ENCODE data around the gene GMCL2. TPM values are rescaled to one million over a fixed set of nuclear protein-coding genes. Genes with fewer than 3 reads are reported as not detected.
"Not testable (repeated sequence)": the region's sequence is repeated elsewhere in the genome, so short reads cannot be mapped to it uniquely, and the experiment has no call there.

GMCL2 gene
- total RNA-seq, 1 experiment from 2014 or later = not detected

- Histone ChIP-seq H3K27ac (no peak overlapping the region), H3K4me1 (replicated peaks) (peaks cover 21% of the 10 kb centered on the region), H3K27me3 (replicated peaks) (no peaks in the 10 kb centered on the region), H3K36me3 (peaks cover 71% of the 10 kb centered on the region), H3K9me3 (replicated peaks) (peaks cover 4% of the 10 kb centered on the region), H3K4me3 (peak overlapping the region; percentile 99)
- DNase-seq (ENCODE audit: low read depth in 1 of 2, low spot score in 2 of 2) = no peak
Measured at GRCh38 chr5:178206166-178207101, 19.3 kb upstream of the GMCL2 start.

- Histone ChIP-seq H3K27me3 (replicated peaks) (no peaks in the 10 kb centered on the region), H3K9me3 (replicated peaks) (peaks cover 4% of the 10 kb centered on the region), H3K4me3 (peak overlapping the region; percentile 99), H3K27ac (no peak overlapping the region), H3K4me1 (replicated peaks) (peaks cover 21% of the 10 kb centered on the region), H3K36me3 (peaks cover 64% of the 10 kb centered on the region)
- DNase-seq (ENCODE audit: low read depth in 1 of 2, low spot score in 2 of 2) = no peak
Measured at GRCh38 chr5:178205749-178206047, 18.5 kb upstream of the GMCL2 start.

- H3K4me3 ChIP-seq = peak overlapping the region; percentile 99
- peaks cover 21% of the 10 kb centered on the region for H3K4me1 ChIP-seq (replicated peaks)
- peaks cover 58% of the 10 kb centered on the region for H3K36me3 ChIP-seq
- peaks cover 4% of the 10 kb centered on the region for H3K9me3 ChIP-seq (replicated peaks)
- H3K27me3 ChIP-seq (replicated peaks) = no peaks in the 10 kb centered on the region
- H3K27ac ChIP-seq = peak overlapping the region; percentile 89
- DNase-seq (ENCODE audit: low read depth in 1 of 2, low spot score in 2 of 2) = peak; percentile 75 to 88
Measured at GRCh38 chr5:178204935-178205748, 18.0 kb upstream of the GMCL2 start.

- H3K9me3 ChIP-seq (replicated peaks) = peaks cover 4% of the 10 kb centered on the region
- no peaks in the 10 kb centered on the region for H3K27me3 ChIP-seq (replicated peaks)
- H3K4me3 ChIP-seq = peak within 1 kb of the TSS; percentile 99
- DNase-seq (ENCODE audit: low read depth in 1 of 2, low spot score in 2 of 2) = peak; percentile 98
- H3K36me3 ChIP-seq = peaks cover 50% of the 10 kb centered on the region
- peaks cover 21% of the 10 kb centered on the region for H3K4me1 ChIP-seq (replicated peaks)
- peak within 1 kb of the TSS; percentile 89 for H3K27ac ChIP-seq
Measured at GRCh38 chr5:178204182-178204934, 17.2 kb upstream of the GMCL2 start, which contains the start of gene HNRNPAB. Gene HNRNPAB, plus strand, starts transcription at chr5:178204533. Its CDS starts 305 bp downstream, at chr5:178204838.

GRCh38 chr5:178203670-178204181 is 16.6 kb upstream of the GMCL2 start:
- peak overlapping the region; percentile 99 for H3K4me3 ChIP-seq
- H3K4me1 ChIP-seq (replicated peaks) = peaks cover 21% of the 10 kb centered on the region
- no peak overlapping the region for H3K27ac ChIP-seq
- no peak for DNase-seq (ENCODE audit: low read depth in 1 of 2, low spot score in 2 of 2)
- peaks cover 4% of the 10 kb centered on the region for H3K9me3 ChIP-seq (replicated peaks)
- H3K27me3 ChIP-seq (replicated peaks) = no peaks in the 10 kb centered on the region
- peaks cover 44% of the 10 kb centered on the region for H3K36me3 ChIP-seq

GRCh38 chr5:178202541-178202940 is 15.4 kb upstream of the GMCL2 start:
- Histone ChIP-seq H3K4me1 (replicated peaks) (peaks cover 21% of the 10 kb centered on the region), H3K36me3 (peaks cover 32% of the 10 kb centered on the region), H3K27me3 (replicated peaks) (no peaks in the 10 kb centered on the region), H3K9me3 (replicated peaks) (peaks cover 4% of the 10 kb centered on the region), H3K4me3 (no peak overlapping the region), H3K27ac (no peak overlapping the region)
- DNase-seq (ENCODE audit: low read depth in 1 of 2, low spot score in 2 of 2) = no peak

DNA sequence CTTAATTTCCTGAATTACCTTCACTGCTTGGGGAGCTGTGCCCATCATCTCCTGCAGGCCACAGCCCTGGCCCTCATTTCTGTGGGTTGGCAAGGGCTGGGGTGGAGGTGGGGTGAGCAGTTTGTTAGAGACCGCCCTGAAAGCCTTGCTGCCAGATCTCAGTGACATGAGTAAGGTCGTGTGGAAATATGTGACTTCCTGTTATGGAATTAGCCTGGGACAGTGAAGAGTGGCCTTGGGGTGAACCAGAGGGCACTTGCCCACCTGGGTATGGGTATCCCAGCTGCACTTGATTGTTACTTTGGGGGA is 14.7 kb upstream of the GMCL2 start:
- H3K9me3 ChIP-seq (replicated peaks) = peaks cover 4% of the 10 kb centered on the region
- no peak overlapping the region for H3K4me3 ChIP-seq
- DNase-seq (ENCODE audit: low read depth in 1 of 2, low spot score in 2 of 2) = no peak
- no peak overlapping the region for H3K27ac ChIP-seq
- peaks cover 17% of the 10 kb centered on the region for H3K4me1 ChIP-seq (replicated peaks)
- peaks cover 26% of the 10 kb centered on the region for H3K36me3 ChIP-seq
- no peaks in the 10 kb centered on the region for H3K27me3 ChIP-seq (replicated peaks)

- DNase-seq (ENCODE audit: low read depth in 1 of 2, low spot score in 2 of 2) = no peak
- Histone ChIP-seq H3K9me3 (replicated peaks) (peaks cover 4% of the 10 kb centered on the region), H3K4me3 (no peak overlapping the region), H3K4me1 (replicated peaks) (peaks cover 12% of the 10 kb centered on the region), H3K27ac (no peak overlapping the region), H3K27me3 (replicated peaks) (no peaks in the 10 kb centered on the region), H3K36me3 (peaks cover 21% of the 10 kb centered on the region)
Measured at GRCh38 chr5:178201221-178201926, 14.2 kb upstream of the GMCL2 start.

GRCh38 chr5:178199581-178200434 is 12.6 kb upstream of the GMCL2 start:
- Histone ChIP-seq H3K4me1 (replicated peaks) (peaks cover 5% of the 10 kb centered on the region), H3K27me3 (replicated peaks) (peaks cover 3% of the 10 kb centered on the region; the same call in 1 of the 2 replicates), H3K36me3 (peaks cover 5% of the 10 kb centered on the region), H3K9me3 (replicated peaks) (peaks cover 4% of the 10 kb centered on the region; the same call in 1 of the 2 replicates), H3K4me3 (no peak overlapping the region), H3K27ac (no peak overlapping the region)
- no peak for DNase-seq (ENCODE audit: low read depth in 1 of 2, low spot score in 2 of 2)

DNA sequence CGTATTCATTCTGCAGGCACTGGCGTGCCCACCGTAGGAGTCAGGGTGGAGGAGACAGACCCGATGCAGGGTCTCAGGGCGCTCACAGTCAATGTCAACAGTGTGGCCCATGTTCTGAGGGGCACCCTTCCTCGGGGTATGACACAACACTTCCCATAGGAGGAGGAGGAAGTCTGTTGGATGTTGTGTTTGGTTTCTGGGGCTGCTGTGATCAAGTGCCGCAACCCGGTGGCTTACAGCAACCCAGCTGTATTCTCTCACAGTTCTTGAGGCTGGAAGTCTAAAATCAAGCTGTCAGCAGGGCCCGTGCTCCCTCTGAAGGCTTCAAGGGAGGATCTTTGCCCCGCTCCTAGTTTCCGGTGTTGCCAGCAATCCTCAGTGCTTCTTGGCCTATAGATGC is 11.5 kb upstream of the GMCL2 start:
- H3K36me3 ChIP-seq = no peaks in the 10 kb centered on the region
- no peak overlapping the region for H3K27ac ChIP-seq
- no peak for DNase-seq (ENCODE audit: low read depth in 1 of 2, low spot score in 2 of 2)
- H3K27me3 ChIP-seq (replicated peaks) = peaks cover 14% of the 10 kb centered on the region; the same call in 1 of the 2 replicates
- no peak overlapping the region for H3K4me3 ChIP-seq
- H3K9me3 ChIP-seq (replicated peaks) = peaks cover 3% of the 10 kb centered on the region; the same call in 1 of the 2 replicates
- H3K4me1 ChIP-seq (replicated peaks) = peaks cover under 1% of the 10 kb centered on the region

- DNase-seq (ENCODE audit: low read depth in 1 of 2, low spot score in 2 of 2); H3K36me3 ChIP-seq; H3K9me3 ChIP-seq (replicated peaks); H3K4me3 ChIP-seq; H3K4me1 ChIP-seq (replicated peaks); H3K27ac ChIP-seq: not testable (repeated sequence)
- peaks cover 14% of the 10 kb centered on the region; the same call in 1 of the 2 replicates for H3K27me3 ChIP-seq (replicated peaks)
Measured at GRCh38 chr5:178198151-178198550, 11.0 kb upstream of the GMCL2 start.

DNA sequence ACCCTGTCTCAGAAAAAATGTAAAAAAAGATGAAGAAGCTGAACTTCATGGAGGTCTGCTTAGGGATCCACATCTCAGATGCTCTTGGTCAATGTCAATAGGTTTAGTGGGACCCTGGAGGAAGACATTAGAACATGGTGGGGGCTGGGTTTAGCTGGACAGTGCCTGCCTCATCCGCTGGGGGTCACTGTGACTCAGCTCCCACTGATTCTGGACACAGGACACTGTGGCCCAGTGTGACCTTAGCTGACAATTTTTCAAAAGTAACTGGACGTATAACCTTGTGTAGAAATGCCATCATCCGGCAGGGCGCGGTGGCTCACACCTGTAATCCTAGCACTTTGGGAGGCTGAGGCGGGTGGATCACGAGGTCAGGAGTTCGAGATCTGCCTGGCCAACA is 9.8 kb upstream of the GMCL2 start:
- Histone ChIP-seq H3K36me3 (no peaks in the 10 kb centered on the region), H3K27ac (no peak overlapping the region), H3K4me1 (replicated peaks) (no peaks in the 10 kb centered on the region), H3K4me3 (no peak overlapping the region), H3K27me3 (replicated peaks) (peaks cover 14% of the 10 kb centered on the region; the same call in 1 of the 2 replicates), H3K9me3 (replicated peaks) (0 out of 2 replicates have a peak, but pooled peaks cover 3% of the 10 kb centered on the region)
- no peak for DNase-seq (ENCODE audit: low read depth in 1 of 2, low spot score in 2 of 2)
